Muscle layer of colon (tissue), 2 donors: ENCODE results near the gene MRPL39.

Source experiments
- H3K27ac ChIP-seq: one replicate; pipeline ENCODE4 v1.7.0; 2013; ENCODE audit warnings: low read depth, mild to moderate bottlenecking, low read length, moderate library complexity
- H3K27me3 ChIP-seq, 2 donors: one replicate each; pipeline ENCODE4 v1.7.0; 2013; ENCODE audit warnings: low read length in 2 of 2, mild to moderate bottlenecking in 2 of 2; ENCODE audit not compliant: insufficient read depth in 2 of 2, control insufficient read depth in 1 of 2
- H3K36me3 ChIP-seq: one replicate; pipeline ENCODE4 v1.7.0; 2013; ENCODE audit warnings: mild to moderate bottlenecking, low read length; ENCODE audit not compliant: insufficient read depth
- H3K4me1 ChIP-seq: one replicate; pipeline ENCODE4 v1.7.0; 2013; ENCODE audit warnings: mild to moderate bottlenecking, low read length; ENCODE audit not compliant: insufficient read depth
- H3K4me3 ChIP-seq, 2 donors: one replicate each; pipeline ENCODE4 v1.7.0; 2013; ENCODE audit warnings: low read length in 2 of 2, low read depth in 1 of 2, mild to moderate bottlenecking in 1 of 2, moderate library complexity in 1 of 2
- H3K9ac ChIP-seq: one replicate; pipeline ENCODE4 v1.7.0; 2013; ENCODE audit warnings: low read length
- H3K9me3 ChIP-seq: one replicate; pipeline ENCODE4 v1.7.0; 2013; ENCODE audit warnings: mild to moderate bottlenecking, low read length
- donor health status: abdominal sarcoma.
- donor health status: Adenocarcinoma of cecum.

MRPL39 gene

GRCh38 chr21:25565272-25566211 lies 41.7 kb downstream of the MRPL39 start:
- Histone ChIP-seq H3K9me3 (no peaks in the 10 kb centered on the region), H3K27me3 (no peaks in the 10 kb centered on the region), H3K9ac (no peak overlapping the region), H3K4me3 (no peak overlapping the region), H3K4me1 (no peaks in the 10 kb centered on the region), H3K36me3 (no peaks in the 10 kb centered on the region), H3K27ac (no peak overlapping the region)

- Histone ChIP-seq H3K9ac (no peak overlapping the region), H3K4me1 (no peaks in the 10 kb centered on the region), H3K9me3 (no peaks in the 10 kb centered on the region), H3K27me3 (no peaks in the 10 kb centered on the region), H3K4me3 (no peak overlapping the region), H3K36me3 (no peaks in the 10 kb centered on the region), H3K27ac (no peak overlapping the region)
Measured at GRCh38 chr21:25564349-25564948, 42.8 kb downstream of the MRPL39 start.

- H3K4me3 ChIP-seq, result no peak overlapping the region
- no peaks in the 10 kb centered on the region for H3K36me3 ChIP-seq
- H3K27ac ChIP-seq, result no peak overlapping the region
- H3K9ac ChIP-seq, result no peak overlapping the region
- H3K4me1 ChIP-seq, result no peaks in the 10 kb centered on the region
- H3K27me3 ChIP-seq, result no peaks in the 10 kb centered on the region
- H3K9me3 ChIP-seq, result no peaks in the 10 kb centered on the region
Measured at GRCh38 chr21:25563361-25564116, 43.7 kb downstream of the MRPL39 start.

GRCh38 chr21:25562660-25563059 lies 44.6 kb downstream of the MRPL39 start:
- no peaks in the 10 kb centered on the region for H3K27me3 ChIP-seq
- no peaks in the 10 kb centered on the region for H3K9me3 ChIP-seq
- H3K9ac ChIP-seq, result no peak overlapping the region
- H3K4me3 ChIP-seq, result peak overlapping the region; percentile 41 to 49
- H3K27ac ChIP-seq, result no peak overlapping the region
- H3K4me1 ChIP-seq, result no peaks in the 10 kb centered on the region
- H3K36me3 ChIP-seq, result no peaks in the 10 kb centered on the region

GRCh38 chr21:25561668-25562641 lies 45.3 kb downstream of the MRPL39 start:
- peak overlapping the region; percentile 41 to 49 for H3K4me3 ChIP-seq
- H3K9ac ChIP-seq, result peak overlapping the region; percentile 2
- no peaks in the 10 kb centered on the region for H3K4me1 ChIP-seq
- no peaks in the 10 kb centered on the region for H3K9me3 ChIP-seq
- no peak overlapping the region for H3K27ac ChIP-seq
- H3K36me3 ChIP-seq, result no peaks in the 10 kb centered on the region
- no peaks in the 10 kb centered on the region for H3K27me3 ChIP-seq

GRCh38 chr21:25560891-25561290 lies 46.4 kb downstream of the MRPL39 start:
- H3K9me3 ChIP-seq, result no peaks in the 10 kb centered on the region
- no peaks in the 10 kb centered on the region for H3K4me1 ChIP-seq
- no peaks in the 10 kb centered on the region for H3K36me3 ChIP-seq
- no peak overlapping the region for H3K4me3 ChIP-seq
- no peak overlapping the region for H3K9ac ChIP-seq
- H3K27me3 ChIP-seq, result no peaks in the 10 kb centered on the region
- H3K27ac ChIP-seq, result no peak overlapping the region

- Histone ChIP-seq H3K4me1 (no peaks in the 10 kb centered on the region), H3K27ac (no peak overlapping the region), H3K27me3 (no peaks in the 10 kb centered on the region), H3K4me3 (no peak overlapping the region), H3K9me3 (no peaks in the 10 kb centered on the region), H3K36me3 (no peaks in the 10 kb centered on the region), H3K9ac (no peak overlapping the region)
Measured at GRCh38 chr21:25560271-25560685, 47.0 kb downstream of the MRPL39 start.

GRCh38 chr21:25559746-25560145 lies 47.5 kb downstream of the MRPL39 start:
- Histone ChIP-seq H3K9me3 (no peaks in the 10 kb centered on the region), H3K36me3 (no peaks in the 10 kb centered on the region), H3K9ac (no peak overlapping the region), H3K4me1 (no peaks in the 10 kb centered on the region), H3K27me3 (no peaks in the 10 kb centered on the region), H3K27ac (no peak overlapping the region), H3K4me3 (no peak overlapping the region)

GRCh38 chr21:25558123-25558522 lies 49.2 kb downstream of the MRPL39 start:
- H3K9me3 ChIP-seq, result no peaks in the 10 kb centered on the region
- H3K27ac ChIP-seq, result no peak overlapping the region
- H3K9ac ChIP-seq, result no peak overlapping the region
- no peaks in the 10 kb centered on the region for H3K36me3 ChIP-seq
- H3K4me3 ChIP-seq, result no peak overlapping the region
- no peaks in the 10 kb centered on the region for H3K4me1 ChIP-seq
- H3K27me3 ChIP-seq, result no peaks in the 10 kb centered on the region

GRCh38 chr21:25557180-25557579 lies 50.1 kb downstream of the MRPL39 start:
- Histone ChIP-seq H3K27ac (no peak overlapping the region), H3K4me1 (no peaks in the 10 kb centered on the region), H3K9ac (no peak overlapping the region), H3K4me3 (no peak overlapping the region), H3K27me3 (no peaks in the 10 kb centered on the region), H3K36me3 (no peaks in the 10 kb centered on the region), H3K9me3 (no peaks in the 10 kb centered on the region)
